ENCODE data around the gene HOXC9. TPM values are rescaled to one million over a fixed set of nuclear protein-coding genes. Genes with fewer than 3 reads are reported as not detected.

HOXC9 gene
- total and polyA plus RNA-seq, 9 of the 15 experiments (the other 6 are each of a cell fraction or from before 2014, with no cell fraction given): 1.1 to 10.5 (median 9.3) TPM

GRCh38 chr12:54011665-54012532 is 11.9 kb downstream of the HOXC9 start:
- peak overlapping the region; percentile 68 for H3K4me2 ChIP-seq (ENCODE audit: insufficient read depth, low read length)
- BruUV-seq (replicated peaks): TSS peak; percentile 35
- no peaks in the 10 kb centered on the region for H3K9me1 ChIP-seq (ENCODE audit: control insufficient read depth, insufficient read depth, low read length)
- intact Hi-C loops (cut with micrococcal nuclease) (loop anchor here (10.0 kb wide), 1 partner anchor 283 kb away; no protein-coding TSS in a partner anchor), in situ Hi-C loops (cut with MboI) (no loop called here)
- H3K36me3 ChIP-seq (ENCODE audit: control insufficient read depth, insufficient read depth, low read length): no peaks in the 10 kb centered on the region
- peak overlapping the region; percentile 59 for H3K27ac ChIP-seq (ENCODE audit: extremely low read depth, low read depth, low read length)
- peak overlapping the region; percentile 12 for H3K4me3 ChIP-seq
- POLR2A ChIA-PET: interaction anchor here (0.5 to 1.0 kb wide), 5 partner anchors 9 to 1027 kb away, joined by 3 to 4 read pairs (median 3); no protein-coding TSS in a partner anchor
- peak in 3 of 4 experiments; percentile 29 to 58 (median 55) for DNase-seq (ENCODE audit: extremely low read depth in 1 of 4, low spot score in 3 of 4)
- FAIRE-seq: peak; percentile 78
- no peaks in the 10 kb centered on the region; the same call in 1 of the 2 replicates for H4K20me1 ChIP-seq (replicated peaks; ENCODE audit: control insufficient read depth, insufficient read depth, low read length)
- H3K27me3 ChIP-seq (ENCODE audit: control insufficient read depth in 2 of 2, insufficient read depth in 2 of 2, low read length in 2 of 2): no peaks in the 10 kb centered on the region
- CTCF ChIA-PET (ENCODE audit: low intra/inter-chr PET ratio): interaction anchor here (0.6 to 0.9 kb wide), 2 partner anchors 190 to 275 kb away, joined by 3 read pairs; no protein-coding TSS in a partner anchor
- WGBS (ENCODE audit: insufficient coverage, low coverage, missing lambda C conversion rate): 56% methylated on average over 14 of the region's 14 CpGs
- no peaks in the 10 kb centered on the region for H3K9me3 ChIP-seq (replicated peaks; ENCODE audit: control insufficient read depth, insufficient read depth, low read depth, low read length)
- H3K9ac ChIP-seq (ENCODE audit: insufficient read depth in 1 of 2, low read depth in 2 of 2, low read length in 2 of 2): peak overlapping the region; percentile 68 to 85; a peak in 3 of 4 replicates
- ATAC-seq: peak; percentile 68
- H3K79me2 ChIP-seq (ENCODE audit: control insufficient read depth, insufficient read depth, low read length): no peaks in the 10 kb centered on the region; the same call in 2 of the 3 replicates
- H3K4me1 ChIP-seq (replicated peaks in 1 of 2; ENCODE audit: control insufficient read depth in 2 of 2, insufficient read depth in 2 of 2, low read length in 2 of 2): peaks cover 11% of the 10 kb centered on the region in 2 experiments
- H2AFZ ChIP-seq (ENCODE audit: low read depth, low read length): peak overlapping the region; percentile 82
- TF ChIP-seq ZNF41 (CRISPR knock-in tag; conservative IDR thresholded peaks at IDR 0.05) (no peak), FOXA1 (IDR thresholded peaks at IDR 0.05; ENCODE audit: borderline replicate concordance) (no peak), GABPB1 (CRISPR knock-in tag; IDR thresholded peaks at IDR 0.05) (no peak), ZFX (CRISPR knock-in tag; IDR thresholded peaks at IDR 0.05) (no peak), ZNF586 (CRISPR knock-in tag; conservative IDR thresholded peaks at IDR 0.05) (no peak), ZNF174 (CRISPR knock-in tag; IDR thresholded peaks at IDR 0.05) (no peak), RNF219 (CRISPR knock-in tag; IDR thresholded peaks at IDR 0.05) (no peak), ZNF408 (CRISPR knock-in tag; IDR thresholded peaks at IDR 0.05; ENCODE audit: low read depth) (no peak), IRF9 (tag; IDR thresholded peaks at IDR 0.05) (no peak), ZNF445 (CRISPR knock-in tag; IDR thresholded peaks at IDR 0.05; ENCODE audit: low read depth) (no peak), TEAD2 (tag; IDR thresholded peaks at IDR 0.05) (no peak), STAT5B (CRISPR knock-in tag; IDR thresholded peaks at IDR 0.05) (no peak), LEF1 (IDR thresholded peaks at IDR 0.05) (no peak), IRF1 (CRISPR knock-in tag; IDR thresholded peaks at IDR 0.05; ENCODE audit: borderline replicate concordance) (no peak), ZNF551 (CRISPR knock-in tag; IDR thresholded peaks at IDR 0.05) (no peak), KDM1A (IDR thresholded peaks at IDR 0.05) (peak in 1 of 2 experiments; percentile 71; a peak in 2 of 4 replicates)
